Myocyte (in vitro differentiated cells): ENCODE data around the gene MBD3. TPM values are rescaled to one million over a fixed set of nuclear protein-coding genes. Genes with fewer than 3 reads are reported as not detected.

Experiments
- DNase-seq: peaks from one replicate; pipeline ENCODE4 v3.0.0-alpha.2; 2012; ENCODE audit warnings: low read depth
- total RNA-seq: library from RNA; depleted of rRNA; stranded (reverse); fragments of >200 nt; gene quantifications from 2 replicates; pipeline ENCODE4 v1.2.3, GENCODE V29; 2014

MBD3 gene
- total RNA-seq, 1 donor from 2014 or later = 186 TPM

GRCh38 chr19:1574354-1575136 is 18.1 kb downstream of the MBD3 start:
- no peak for DNase-seq

GRCh38 chr19:1572795-1573194 is 19.9 kb downstream of the MBD3 start:
- DNase-seq = no peak

- no peak for DNase-seq
Observed at GRCh38 chr19:1571358-1571757, 21.3 kb downstream of the MBD3 start.

- no peak for DNase-seq
Observed at GRCh38 chr19:1570836-1571235, 21.8 kb downstream of the MBD3 start.

GRCh38 chr19:1569997-1570396 is 22.7 kb downstream of the MBD3 start:
- DNase-seq = no peak

- peak; percentile 76 for DNase-seq
Observed at GRCh38 chr19:1568320-1569019, 24.2 kb downstream of the MBD3 start, which contains the start of gene MEX3D. TSS of gene MEX3D (minus strand) at chr19:1568325. CDS start at chr19:1568058, 267 bp downstream.

GRCh38 chr19:1567848-1568227 is 24.8 kb downstream of the MBD3 start:
- DNase-seq = no peak

GRCh38 chr19:1567116-1567847 is 25.4 kb downstream of the MBD3 start:
- DNase-seq = no peak

GRCh38 chr19:1566392-1567115 is 26.1 kb downstream of the MBD3 start:
- peak; percentile 91 for DNase-seq

- no peak for DNase-seq
Observed at GRCh38 chr19:1563251-1563650, 29.4 kb downstream of the MBD3 start.

GRCh38 chr19:1561236-1561842 is 31.3 kb downstream of the MBD3 start:
- DNase-seq = no peak

GRCh38 chr19:1560286-1560882 is 32.3 kb downstream of the MBD3 start:
- no peak for DNase-seq

GRCh38 chr19:1558552-1558951 is 34.1 kb downstream of the MBD3 start:
- DNase-seq = no peak

GRCh38 chr19:1556390-1557070 is 36.1 kb downstream of the MBD3 start:
- DNase-seq = no peak

- DNase-seq = no peak
Observed at GRCh38 chr19:1555487-1556389, 36.9 kb downstream of the MBD3 start.

- DNase-seq = no peak
Observed at GRCh38 chr19:1554968-1555367, 37.7 kb downstream of the MBD3 start.

- no peak for DNase-seq
Observed at GRCh38 chr19:1553415-1553814, 39.2 kb downstream of the MBD3 start.
